Measurements from ENCODE around the gene IL17RD. TPM values are rescaled to one million over a fixed set of nuclear protein-coding genes. Genes with fewer than 3 reads are reported as not detected.

The IL17RD gene
- total and polyA plus RNA-seq, 12 donors, result 1.3 to 15.6 (median 4.9) TPM

GRCh38 chr3:57093971-57094535 is 71.1 kb downstream of the IL17RD start:
- peaks cover 0 to 39% (median 0%) of the 10 kb centered on the region in 9 donors for H3K36me3 ChIP-seq
- DNase-seq (no peak), ATAC-seq (peak in 1 of 8 donors; percentile 21)
- peaks cover 0 to 14% (median 0%) of the 10 kb centered on the region in 9 donors for H3K4me1 ChIP-seq
- no peaks in the 10 kb centered on the region for H3K27me3 ChIP-seq
- no peaks in the 10 kb centered on the region for H3K9me3 ChIP-seq
- 68 to 70% methylated on average over 6 of the region's 6 CpGs for WGBS, 2 donors
- peak overlapping the region in 6 of 10 donors; percentile 5 to 59 (median 24) for H3K27ac ChIP-seq
- TF ChIP-seq CTCF (IDR thresholded peaks at IDR 0.05), result no peak
- peak overlapping the region in 1 of 10 donors; percentile 11 for H3K4me3 ChIP-seq
- intact Hi-C loops (cut with DNase I), result loop anchor here in 1 of 10 donors (10.0 kb wide), 1 partner anchor 131 kb away; the partner anchor contains the start of gene APPL1

GRCh38 chr3:57093489-57093888 is 71.7 kb downstream of the IL17RD start:
- peak overlapping the region in 5 of 10 donors; percentile 14 to 59 (median 33) for H3K27ac ChIP-seq
- intact Hi-C loops (cut with DNase I), result loop anchor here in 1 of 10 donors (10.0 kb wide), 1 partner anchor 131 kb away; the partner anchor contains the start of gene APPL1

GRCh38 chr3:57091521-57092273 is 73.5 kb downstream of the IL17RD start:
- no peaks in the 10 kb centered on the region for H3K27me3 ChIP-seq
- H3K4me3 ChIP-seq, result no peak overlapping the region
- TF ChIP-seq CTCF (IDR thresholded peaks at IDR 0.05), result no peak
- peaks cover 0 to 14% (median 0%) of the 10 kb centered on the region in 9 donors for H3K4me1 ChIP-seq
- 47 to 56% methylated on average over 3 of the region's 3 CpGs for WGBS, 2 donors
- peak overlapping the region in 2 of 10 donors; percentile 6 to 30 for H3K27ac ChIP-seq
- H3K9me3 ChIP-seq, result no peaks in the 10 kb centered on the region
- DNase-seq (no peak), ATAC-seq (peak in 5 of 8 donors; percentile 29 to 59 (median 44))
- peaks cover 0 to 17% (median 0%) of the 10 kb centered on the region in 9 donors for H3K36me3 ChIP-seq
- intact Hi-C loops (cut with DNase I), result loop anchor here in 1 of 10 donors (10.0 kb wide), 1 partner anchor 133 kb away; the partner anchor contains the start of gene APPL1

More at GRCh38 chr3:57093489-57093888, 71.7 kb downstream of the IL17RD start:
- Histone ChIP-seq H3K4me3 (no peak overlapping the region), H3K9me3 (no peaks in the 10 kb centered on the region), H3K27me3 (no peaks in the 10 kb centered on the region), H3K4me1 (peaks cover 0 to 14% (median 0%) of the 10 kb centered on the region in 9 donors), H3K36me3 (peaks cover 0 to 35% (median 0%) of the 10 kb centered on the region in 9 donors)
- DNase-seq, result no peak
- ATAC-seq, result no peak
- TF ChIP-seq CTCF (IDR thresholded peaks at IDR 0.05), result no peak

GRCh38 chr3:57089043-57089442 is 76.1 kb downstream of the IL17RD start:
- intact Hi-C loops (cut with DNase I), result loop anchor here in 2 of 10 donors (10.0 kb wide), 1 partner anchor 94 kb away; no protein-coding TSS in a partner anchor
- no peaks in the 10 kb centered on the region for H3K27me3 ChIP-seq
- H3K4me1 ChIP-seq, result peaks cover 0 to 14% (median 0%) of the 10 kb centered on the region in 9 donors
- H3K4me3 ChIP-seq, result no peak overlapping the region
- no peak for TF ChIP-seq CTCF (IDR thresholded peaks at IDR 0.05)
- no peak overlapping the region for H3K27ac ChIP-seq
- DNase-seq (no peak), ATAC-seq (no peak)
- H3K36me3 ChIP-seq, result no peaks in the 10 kb centered on the region
- 94 to 96% methylated on average over 4 of the region's 4 CpGs for WGBS, 2 donors
- no peaks in the 10 kb centered on the region for H3K9me3 ChIP-seq

Measured in heart right ventricle (tissue), 16 donors.